Measurements from ENCODE around the gene CFAP54.
"Not testable (repeated sequence)": the region's sequence is repeated elsewhere in the genome, so short reads cannot be mapped to it uniquely, and the experiment has no call there.

The CFAP54 gene

DNA sequence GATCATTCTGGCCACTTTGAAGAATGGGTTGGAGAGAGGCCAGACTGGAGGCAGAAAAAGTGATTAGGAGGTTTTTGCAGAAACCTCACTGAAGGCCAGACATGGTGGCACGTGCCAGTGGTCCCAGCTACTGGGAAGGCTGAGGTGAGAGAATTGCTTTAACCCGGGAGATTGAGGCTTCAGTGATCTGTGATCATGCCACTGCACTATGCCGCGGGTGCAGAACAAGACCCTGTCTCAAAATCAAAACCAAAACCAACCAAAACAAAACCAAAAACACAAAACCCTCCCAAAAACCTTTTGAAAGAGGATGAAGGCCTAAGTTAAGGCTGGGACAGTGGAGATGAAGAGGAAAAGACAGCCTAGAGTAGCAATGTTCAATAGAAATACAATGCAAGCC, 15.2 kb upstream of the CFAP54 start:
- no peak for DNase-seq (ENCODE audit: low read depth)
- TF ChIP-seq CTCF (conservative IDR thresholded peaks at IDR 0.05; ENCODE audit: low read depth, low read length) = no peak
- H3K4me3 ChIP-seq (ENCODE audit: low read length) = no peak overlapping the region

GRCh38 chr12:96478011-96478410, 11.4 kb upstream of the CFAP54 start:
- DNase-seq (ENCODE audit: low read depth) = no peak
- no peak for TF ChIP-seq CTCF (conservative IDR thresholded peaks at IDR 0.05; ENCODE audit: low read depth, low read length)
- H3K4me3 ChIP-seq (ENCODE audit: low read length) = no peak overlapping the region

GRCh38 chr12:96482086-96482485, 7.3 kb upstream of the CFAP54 start:
- no peak for DNase-seq (ENCODE audit: low read depth)
- no peak overlapping the region for H3K4me3 ChIP-seq (ENCODE audit: low read length)
- TF ChIP-seq CTCF (conservative IDR thresholded peaks at IDR 0.05; ENCODE audit: low read depth, low read length) = no peak

GRCh38 chr12:96483116-96483515, 6.3 kb upstream of the CFAP54 start:
- TF ChIP-seq CTCF (conservative IDR thresholded peaks at IDR 0.05; ENCODE audit: low read depth, low read length) = no peak
- no peak overlapping the region for H3K4me3 ChIP-seq (ENCODE audit: low read length)
- no peak for DNase-seq (ENCODE audit: low read depth)

DNA sequence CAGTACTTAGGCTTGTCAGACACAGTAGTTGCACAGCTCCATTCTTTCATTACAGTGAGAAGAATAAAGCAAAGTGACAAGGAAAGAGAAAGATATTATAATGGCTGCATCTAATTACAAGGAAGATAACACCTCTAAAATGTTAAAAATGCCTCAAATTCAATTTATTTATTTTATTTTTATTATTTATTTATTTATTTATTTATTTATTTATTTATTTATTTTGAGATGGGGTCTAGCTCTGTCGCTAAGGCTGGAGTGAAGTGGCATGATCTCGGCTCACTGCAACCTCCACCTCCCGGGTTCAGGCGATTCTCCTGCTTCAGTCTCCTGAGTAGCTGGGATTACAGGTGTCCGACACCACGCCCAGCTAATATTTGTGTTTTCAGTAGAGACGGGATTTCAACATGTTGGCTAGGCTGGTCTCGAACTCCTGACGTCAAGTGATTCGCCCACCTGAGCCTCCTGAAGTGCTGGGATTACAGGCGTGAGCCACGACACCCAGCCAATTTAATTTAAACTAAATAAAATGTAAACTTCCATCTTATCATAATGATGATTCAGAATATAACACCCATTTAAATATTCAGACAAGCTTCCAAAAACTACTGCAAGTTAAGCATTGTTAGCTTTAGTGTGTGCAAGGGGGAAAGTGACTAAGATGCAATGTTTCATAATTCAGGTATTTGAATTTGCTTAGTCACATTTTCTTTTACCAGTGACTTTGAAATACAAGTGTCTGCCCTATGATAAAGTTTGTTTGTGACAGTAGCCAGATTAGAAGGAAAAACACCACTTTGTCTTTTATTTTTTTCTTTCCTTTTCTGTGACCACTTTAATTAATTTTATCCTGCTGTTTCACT, 2.4 kb upstream of the CFAP54 start:
- TF ChIP-seq CTCF (conservative IDR thresholded peaks at IDR 0.05; ENCODE audit: low read depth, low read length) = no peak
- H3K4me3 ChIP-seq (ENCODE audit: low read length) = no peak overlapping the region
- no peak for DNase-seq (ENCODE audit: low read depth)

DNA sequence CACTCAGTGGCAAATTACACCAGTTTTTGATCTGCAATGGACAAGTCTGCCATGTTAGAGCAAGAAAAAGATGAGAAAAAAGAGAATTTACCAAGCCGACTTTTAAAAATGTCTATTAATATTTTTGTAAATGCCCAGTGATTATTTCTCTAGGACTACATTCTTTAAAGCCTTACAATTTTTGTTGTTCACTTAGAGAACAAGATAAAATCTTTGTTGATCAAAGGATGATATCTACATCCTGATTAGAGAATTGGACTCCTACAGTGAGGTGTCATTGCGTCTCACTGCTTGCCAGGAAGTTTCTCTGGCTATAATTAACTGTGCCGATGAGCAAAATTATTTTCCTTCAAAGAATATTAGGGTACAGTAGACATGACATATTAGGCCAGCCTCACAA, 1.7 kb upstream of the CFAP54 start:
- no peak for TF ChIP-seq CTCF (conservative IDR thresholded peaks at IDR 0.05; ENCODE audit: low read depth, low read length)
- no peak for DNase-seq (ENCODE audit: low read depth)
- no peak overlapping the region for H3K4me3 ChIP-seq (ENCODE audit: low read length)

GRCh38 chr12:96493106-96493505, 3.7 kb downstream of the CFAP54 start:
- no peak for TF ChIP-seq CTCF (conservative IDR thresholded peaks at IDR 0.05; ENCODE audit: low read depth, low read length)
- no peak for DNase-seq (ENCODE audit: low read depth)
- no peak overlapping the region for H3K4me3 ChIP-seq (ENCODE audit: low read length)

DNA sequence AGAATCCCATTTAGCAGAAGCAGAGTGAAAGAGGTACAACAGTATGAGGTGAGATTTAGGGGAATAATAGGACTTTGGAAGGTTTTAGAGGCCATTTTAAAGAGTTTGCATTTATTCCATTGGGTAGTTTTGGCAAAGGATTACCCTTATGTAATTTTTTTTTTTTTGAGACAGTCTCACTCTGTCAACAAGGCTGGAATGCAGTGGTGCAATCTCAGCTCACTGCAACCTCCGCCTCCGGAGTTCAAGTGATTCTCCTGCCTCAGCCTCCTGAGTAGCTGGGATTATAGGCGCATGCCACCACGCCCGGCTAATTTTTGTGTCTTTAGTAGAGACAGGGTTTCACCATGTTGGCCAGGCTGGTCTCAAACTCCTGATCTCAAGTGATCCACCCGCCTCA, 4.8 kb downstream of the CFAP54 start:
- not testable (repeated sequence) for DNase-seq (ENCODE audit: low read depth)

More for the DNA sequence above, 4.8 kb downstream of the CFAP54 start:
- not testable (repeated sequence) for H3K4me3 ChIP-seq (ENCODE audit: low read length)
